ENCODE results near the gene CBY2.
A peak's percentile ranks its signal among the peaks of the same experiment; 100 is the strongest.

Gene CBY2

GRCh38 chr13:45721203-45721731, 19.1 kb downstream of the CBY2 start:
- H3K4me3 ChIP-seq (replicated peaks; ENCODE audit: low read depth, low read length): no peak overlapping the region
- DNase-seq (ENCODE audit: low read depth): no peak
- TF ChIP-seq CTCF (IDR thresholded peaks at IDR 0.05; ENCODE audit: low read length, missing control alignments): no peak

GRCh38 chr13:45723798-45724197, 21.7 kb downstream of the CBY2 start:
- no peak for DNase-seq (ENCODE audit: low read depth)
- no peak overlapping the region for H3K4me3 ChIP-seq (replicated peaks; ENCODE audit: low read depth, low read length)
- no peak for TF ChIP-seq CTCF (IDR thresholded peaks at IDR 0.05; ENCODE audit: low read length, missing control alignments)

- no peak overlapping the region for H3K4me3 ChIP-seq (replicated peaks; ENCODE audit: low read depth, low read length)
- DNase-seq (ENCODE audit: low read depth): peak; percentile 4
- peak; percentile 4 for TF ChIP-seq CTCF (IDR thresholded peaks at IDR 0.05; ENCODE audit: low read length, missing control alignments)
Measured at GRCh38 chr13:45728759-45729158, 26.6 kb downstream of the CBY2 start.

GRCh38 chr13:45731455-45731854, 29.3 kb downstream of the CBY2 start:
- DNase-seq (ENCODE audit: low read depth): no peak
- no peak overlapping the region for H3K4me3 ChIP-seq (replicated peaks; ENCODE audit: low read depth, low read length)
- no peak for TF ChIP-seq CTCF (IDR thresholded peaks at IDR 0.05; ENCODE audit: low read length, missing control alignments)

GRCh38 chr13:45732916-45733315, 30.8 kb downstream of the CBY2 start:
- no peak overlapping the region for H3K4me3 ChIP-seq (replicated peaks; ENCODE audit: low read depth, low read length)
- TF ChIP-seq CTCF (IDR thresholded peaks at IDR 0.05; ENCODE audit: low read length, missing control alignments): no peak
- DNase-seq (ENCODE audit: low read depth): no peak

GRCh38 chr13:45733361-45733760, 31.2 kb downstream of the CBY2 start:
- DNase-seq (ENCODE audit: low read depth): no peak
- no peak for TF ChIP-seq CTCF (IDR thresholded peaks at IDR 0.05; ENCODE audit: low read length, missing control alignments)

GRCh38 chr13:45737571-45738017, 35.5 kb downstream of the CBY2 start:
- TF ChIP-seq CTCF (IDR thresholded peaks at IDR 0.05; ENCODE audit: low read length, missing control alignments): peak; percentile 7
- H3K4me3 ChIP-seq (replicated peaks; ENCODE audit: low read depth, low read length): no peak overlapping the region
- DNase-seq (ENCODE audit: low read depth): no peak

More at GRCh38 chr13:45733361-45733760, 31.2 kb downstream of the CBY2 start:
- H3K4me3 ChIP-seq (replicated peaks; ENCODE audit: low read depth, low read length): no peak overlapping the region
